ENCODE results near the gene SUPT5H.

DNA sequence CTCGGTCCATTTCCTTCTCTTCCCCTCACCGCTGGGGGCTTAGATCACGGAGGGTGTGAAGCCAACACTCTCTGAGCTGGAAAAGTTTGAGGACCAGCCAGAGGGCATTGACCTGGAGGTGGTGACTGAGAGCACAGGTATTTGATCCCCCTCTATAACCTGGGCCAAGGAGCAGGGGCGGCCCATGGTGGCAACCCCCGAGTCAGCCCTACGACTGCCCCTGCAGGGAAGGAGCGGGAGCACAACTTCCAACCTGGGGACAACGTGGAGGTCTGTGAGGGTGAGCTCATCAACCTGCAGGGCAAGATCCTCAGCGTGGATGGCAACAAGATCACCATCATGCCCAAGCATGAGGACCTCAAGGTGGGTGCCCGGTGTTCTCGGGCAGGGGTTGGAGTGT lies 23.7 kb downstream of the SUPT5H start:
- TF ChIP-seq POLR2A (IDR thresholded peaks at IDR 0.05) (no peak), POLR2AphosphoS5 (IDR thresholded peaks at IDR 0.05) (no peak)
- TF ChIP-seq, protein P1, sequence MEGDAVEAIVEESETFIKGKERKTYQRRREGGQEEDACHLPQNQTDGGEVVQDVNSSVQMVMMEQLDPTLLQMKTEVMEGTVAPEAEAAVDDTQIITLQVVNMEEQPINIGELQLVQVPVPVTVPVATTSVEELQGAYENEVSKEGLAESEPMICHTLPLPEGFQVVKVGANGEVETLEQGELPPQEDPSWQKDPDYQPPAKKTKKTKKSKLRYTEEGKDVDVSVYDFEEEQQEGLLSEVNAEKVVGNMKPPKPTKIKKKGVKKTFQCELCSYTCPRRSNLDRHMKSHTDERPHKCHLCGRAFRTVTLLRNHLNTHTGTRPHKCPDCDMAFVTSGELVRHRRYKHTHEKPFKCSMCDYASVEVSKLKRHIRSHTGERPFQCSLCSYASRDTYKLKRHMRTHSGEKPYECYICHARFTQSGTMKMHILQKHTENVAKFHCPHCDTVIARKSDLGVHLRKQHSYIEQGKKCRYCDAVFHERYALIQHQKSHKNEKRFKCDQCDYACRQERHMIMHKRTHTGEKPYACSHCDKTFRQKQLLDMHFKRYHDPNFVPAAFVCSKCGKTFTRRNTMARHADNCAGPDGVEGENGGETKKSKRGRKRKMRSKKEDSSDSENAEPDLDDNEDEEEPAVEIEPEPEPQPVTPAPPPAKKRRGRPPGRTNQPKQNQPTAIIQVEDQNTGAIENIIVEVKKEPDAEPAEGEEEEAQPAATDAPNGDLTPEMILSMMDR (IDR thresholded peaks at IDR 0.05): no peak

All from prostate gland (tissue), 2 donors.